Measurements from ENCODE around the gene PPM1E.

PPM1E gene

GRCh38 chr17:59010026-59010425 lies 254.4 kb downstream of the PPM1E start:
- Mint-ChIP-seq H3K27me3 (ENCODE audit: low read depth) (no peaks in the 10 kb centered on the region), H3K36me3 (ENCODE audit: low read depth) (peaks cover 23% of the 10 kb centered on the region), H3K9me3 (no peaks in the 10 kb centered on the region), H3K4me3 (no peak overlapping the region), H3K4me1 (peaks cover 5% of the 10 kb centered on the region), H3K27ac (no peak overlapping the region)
- no peak for TF ChIP-seq CTCF (IDR thresholded peaks at IDR 0.05; ENCODE audit: unreplicated experiment in 3 of 3)

- peaks cover 5% of the 10 kb centered on the region for H3K4me1 Mint-ChIP-seq
- no peak overlapping the region for H3K27ac Mint-ChIP-seq
- peaks cover 26% of the 10 kb centered on the region for H3K36me3 Mint-ChIP-seq (ENCODE audit: low read depth)
- no peak overlapping the region for H3K4me3 Mint-ChIP-seq
- H3K27me3 Mint-ChIP-seq (ENCODE audit: low read depth), result no peaks in the 10 kb centered on the region
- H3K9me3 Mint-ChIP-seq, result no peaks in the 10 kb centered on the region
- TF ChIP-seq CTCF (IDR thresholded peaks at IDR 0.05; ENCODE audit: unreplicated experiment in 3 of 3), result no peak
These were observed 256.3 kb downstream of the PPM1E start for GRCh38 chr17:59011975-59012374.

GRCh38 chr17:59018019-59018418 lies 262.4 kb downstream of the PPM1E start:
- Mint-ChIP-seq H3K9me3 (no peaks in the 10 kb centered on the region), H3K4me1 (no peaks in the 10 kb centered on the region), H3K27ac (no peak overlapping the region), H3K4me3 (no peak overlapping the region), H3K27me3 (ENCODE audit: low read depth) (no peaks in the 10 kb centered on the region), H3K36me3 (ENCODE audit: low read depth) (peaks cover 40% of the 10 kb centered on the region)
- no peak for TF ChIP-seq CTCF (IDR thresholded peaks at IDR 0.05; ENCODE audit: unreplicated experiment in 3 of 3)

- Mint-ChIP-seq H3K36me3 (ENCODE audit: low read depth) (peaks cover 31% of the 10 kb centered on the region), H3K4me1 (no peaks in the 10 kb centered on the region), H3K4me3 (no peak overlapping the region), H3K27ac (no peak overlapping the region), H3K27me3 (ENCODE audit: low read depth) (no peaks in the 10 kb centered on the region), H3K9me3 (no peaks in the 10 kb centered on the region)
- TF ChIP-seq CTCF (IDR thresholded peaks at IDR 0.05; ENCODE audit: unreplicated experiment in 3 of 3), result no peak
These were observed 269.3 kb downstream of the PPM1E start for GRCh38 chr17:59024916-59025315.

GRCh38 chr17:59026176-59026939 lies 270.7 kb downstream of the PPM1E start:
- TF ChIP-seq CTCF (IDR thresholded peaks at IDR 0.05; ENCODE audit: unreplicated experiment in 3 of 3), result no peak
- Mint-ChIP-seq H3K4me3 (no peak overlapping the region), H3K27me3 (ENCODE audit: low read depth) (no peaks in the 10 kb centered on the region), H3K4me1 (no peaks in the 10 kb centered on the region), H3K27ac (no peak overlapping the region), H3K9me3 (no peaks in the 10 kb centered on the region), H3K36me3 (ENCODE audit: low read depth) (peaks cover 21% of the 10 kb centered on the region)

GRCh38 chr17:59027750-59028149 lies 272.1 kb downstream of the PPM1E start:
- TF ChIP-seq CTCF (IDR thresholded peaks at IDR 0.05; ENCODE audit: unreplicated experiment in 3 of 3), result no peak
- Mint-ChIP-seq H3K4me3 (no peak overlapping the region), H3K27me3 (ENCODE audit: low read depth) (no peaks in the 10 kb centered on the region), H3K27ac (peak overlapping the region in 1 of 3 experiments; percentile 7), H3K4me1 (no peaks in the 10 kb centered on the region), H3K9me3 (no peaks in the 10 kb centered on the region), H3K36me3 (ENCODE audit: low read depth) (peaks cover 22% of the 10 kb centered on the region)
